ENCODE data around the gene KLK10.

DNA sequence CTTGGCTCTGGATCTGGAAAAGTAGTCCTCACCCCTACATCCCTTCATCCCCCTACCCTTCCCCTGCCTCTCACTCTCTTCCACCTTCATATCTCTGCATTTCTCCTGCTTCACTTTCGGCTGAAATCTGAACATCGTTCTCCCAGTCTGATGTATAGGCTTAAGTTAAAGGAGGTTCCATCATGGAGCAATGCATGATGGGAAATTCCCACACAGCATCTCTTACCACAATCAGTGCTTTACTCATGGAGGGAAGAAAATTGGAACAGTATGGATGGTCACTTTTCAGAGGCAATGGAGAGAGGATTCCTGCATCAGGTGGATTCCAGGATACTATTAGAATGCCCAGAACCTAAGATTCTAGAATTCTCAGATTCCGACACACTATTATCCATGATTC is 12.0 kb downstream of the KLK10 start:
- TF ChIP-seq POLR2A (IDR thresholded peaks at IDR 0.05; ENCODE audit: low read length) (no peak), GATA1 (IDR thresholded peaks at IDR 0.05; ENCODE audit: low read depth, low read length) (no peak)
